22Rv1 (cell line): ENCODE data around the gene CDKAL1.

Experiments used
- H3K27ac ChIP-seq: fragments of 450-650 bp; 2 replicates; pipeline ENCODE4 v1.5.1; 2017
- CTCF ChIP-seq: fragments of 450-650 bp; IDR thresholded peaks from 2 replicates; pipeline ENCODE4 v1.5.1; 2017; ENCODE audit warnings: mild to moderate bottlenecking
- ZFX ChIP-seq: fragments of 450-650 bp; IDR thresholded peaks from 2 replicates; pipeline ENCODE4 v1.6.1; 2017; ENCODE audit warnings: antibody characterized with exemption, borderline replicate concordance

Gene CDKAL1

GRCh38 chr6:20853828-20854227, 319.6 kb downstream of the CDKAL1 start:
- TF ChIP-seq CTCF, result no peak
- TF ChIP-seq ZFX, result no peak

GRCh38 chr6:20856681-20857288, 322.5 kb downstream of the CDKAL1 start:
- H3K27ac ChIP-seq, result no peak overlapping the region
- no peak for TF ChIP-seq CTCF
- TF ChIP-seq ZFX, result no peak

More at GRCh38 chr6:20853828-20854227, 319.6 kb downstream of the CDKAL1 start:
- H3K27ac ChIP-seq, result no peak overlapping the region

- TF ChIP-seq ZFX, result no peak
- no peak for TF ChIP-seq CTCF
- H3K27ac ChIP-seq, result no peak overlapping the region
These were observed 327.2 kb downstream of the CDKAL1 start for GRCh38 chr6:20861481-20861880.

- no peak overlapping the region; the same call in 1 of the 2 replicates for H3K27ac ChIP-seq
- no peak for TF ChIP-seq CTCF
- no peak for TF ChIP-seq ZFX
These were observed 331.8 kb downstream of the CDKAL1 start for GRCh38 chr6:20866036-20866435.

GRCh38 chr6:20866935-20867703, 332.9 kb downstream of the CDKAL1 start:
- H3K27ac ChIP-seq, result no peak overlapping the region
- TF ChIP-seq ZFX (no peak), CTCF (no peak)

GRCh38 chr6:20868397-20869096, 334.3 kb downstream of the CDKAL1 start:
- no peak overlapping the region for H3K27ac ChIP-seq
- TF ChIP-seq CTCF (no peak), ZFX (no peak)

GRCh38 chr6:20870021-20870420, 335.8 kb downstream of the CDKAL1 start:
- TF ChIP-seq ZFX (no peak), CTCF (no peak)
- no peak overlapping the region for H3K27ac ChIP-seq
